Activated T-helper 9 cell treated with anti-CD3 and anti-CD28 coated beads, Interleukin-2, amount 50 U/mL, for 16 hours (primary cell): ENCODE data around the gene ZFAND3.

Experiments used
- DNase-seq: peaks from one replicate; pipeline ENCODE4 v3.0.0-alpha.2; 2020; ENCODE audit warnings: low read depth

The ZFAND3 gene

DNA sequence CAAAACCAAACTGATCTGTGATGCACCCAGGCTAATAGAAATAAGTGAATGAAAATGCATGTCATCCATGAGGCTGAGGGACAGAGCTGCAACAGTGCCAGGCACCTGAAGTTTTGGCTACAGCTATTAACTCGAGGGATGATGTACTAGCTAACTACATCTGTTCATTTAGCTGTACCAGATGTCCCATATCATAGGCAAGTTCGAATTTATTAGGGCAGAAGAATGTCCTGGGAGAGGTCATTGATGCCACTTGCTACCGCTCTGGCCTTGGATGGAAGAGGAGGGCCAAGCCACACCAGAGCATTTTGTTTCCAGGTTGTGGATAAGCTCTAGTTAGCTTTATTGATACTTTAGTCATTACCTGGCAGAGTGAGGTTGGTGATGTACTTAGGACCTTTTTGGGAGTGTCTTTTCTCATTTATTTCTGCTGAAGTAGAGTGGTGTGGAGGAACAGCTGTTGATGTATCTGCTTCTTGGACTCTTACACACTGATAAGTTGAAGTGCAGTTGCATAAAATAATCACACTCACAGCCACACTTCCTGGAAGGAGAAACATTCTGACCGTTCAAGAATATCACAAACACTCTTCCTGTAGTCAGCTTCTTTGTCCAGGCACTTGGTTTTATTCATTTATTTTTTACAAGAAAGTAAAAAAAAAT lies 8.2 kb downstream of the ZFAND3 start:
- no peak for DNase-seq

DNA sequence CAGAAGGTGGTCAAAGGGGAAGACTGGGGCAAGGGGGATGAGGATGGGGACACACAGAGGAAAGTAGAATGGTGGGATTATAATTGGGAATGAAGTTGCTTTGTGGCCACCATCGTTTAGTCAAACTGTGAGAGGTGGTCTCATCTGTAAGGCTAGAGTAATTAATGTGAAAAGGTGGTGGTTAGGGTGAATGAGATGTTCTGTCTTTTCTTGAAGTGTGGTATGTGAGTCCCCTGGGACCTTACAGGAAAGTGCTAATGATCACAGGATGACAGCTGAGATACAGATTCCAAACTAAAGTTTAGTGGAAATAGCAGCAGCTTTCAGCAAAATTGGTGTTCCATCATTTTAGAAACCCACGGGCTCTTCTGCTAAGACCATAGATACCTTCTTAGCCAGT lies 10.7 kb downstream of the ZFAND3 start:
- DNase-seq, result no peak

DNA sequence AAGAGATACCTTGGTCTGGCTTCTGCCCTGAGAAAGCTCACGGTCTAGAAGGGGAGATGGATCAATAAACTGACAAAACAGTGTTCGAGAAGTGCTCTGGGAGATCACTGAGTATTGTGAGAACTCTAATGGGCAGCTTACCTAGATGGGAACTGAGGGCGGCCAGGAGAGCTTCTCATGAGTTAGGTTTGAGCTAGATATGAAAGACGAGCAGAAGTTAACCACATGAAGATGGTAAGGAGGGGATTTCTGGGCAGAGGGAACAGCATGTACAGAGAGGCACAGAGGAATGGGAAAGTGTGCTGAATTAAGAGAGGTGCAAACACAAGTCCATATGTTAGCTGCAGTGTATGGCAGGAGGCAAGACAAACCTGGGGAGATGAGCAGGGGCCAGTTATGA lies 11.9 kb downstream of the ZFAND3 start:
- DNase-seq, result no peak

DNA sequence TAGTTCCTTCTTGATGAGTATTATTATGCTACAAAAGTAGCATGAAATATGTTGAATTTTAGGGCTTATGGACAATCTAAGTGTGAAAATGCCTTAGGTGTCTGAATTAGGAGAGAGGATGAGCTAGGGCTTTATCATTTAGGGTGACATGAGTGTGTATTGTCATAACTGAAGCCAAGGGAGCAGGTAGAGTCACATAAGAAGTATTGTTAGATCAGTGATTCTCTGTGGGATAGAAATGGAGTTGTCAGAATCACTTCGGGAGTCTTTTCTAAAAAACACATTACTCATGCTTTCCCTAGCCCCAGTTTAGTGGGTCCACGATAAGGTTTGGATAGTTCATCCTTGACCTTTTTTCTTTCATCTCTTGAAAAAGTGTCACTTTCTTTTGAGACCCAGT lies 16.4 kb downstream of the ZFAND3 start:
- DNase-seq, result no peak

DNA sequence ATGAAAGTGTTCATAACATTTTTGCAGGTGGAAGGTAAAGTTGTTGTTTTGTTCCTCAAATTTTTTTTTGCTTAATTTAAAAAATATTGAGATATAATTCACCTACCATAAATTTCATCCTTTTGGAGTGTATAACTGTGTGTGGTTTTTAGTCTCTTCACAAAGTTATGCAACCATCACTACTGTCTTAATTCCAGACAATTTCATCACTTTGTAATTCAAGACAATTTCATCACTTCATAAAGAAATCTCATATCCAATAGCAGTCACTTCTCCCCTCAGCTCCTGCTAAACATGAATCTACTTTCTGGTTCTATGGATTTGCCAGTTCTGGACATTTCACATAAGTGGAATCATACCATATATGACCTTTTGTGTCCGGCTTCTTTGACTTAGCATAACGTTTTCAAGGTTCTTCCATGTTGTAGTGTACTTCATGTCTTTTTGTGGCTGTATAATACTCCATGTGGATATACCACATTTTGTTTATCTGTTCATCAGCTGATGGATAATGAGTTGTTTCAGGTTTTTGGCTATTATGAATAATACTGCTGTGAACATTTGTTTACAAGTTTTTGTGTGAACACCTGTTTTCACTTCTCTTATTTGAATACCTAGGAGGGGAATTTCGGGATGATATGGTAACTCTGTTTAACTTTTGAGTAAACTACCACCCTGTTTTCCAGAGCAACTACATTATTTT lies 18.8 kb downstream of the ZFAND3 start:
- no peak for DNase-seq

DNA sequence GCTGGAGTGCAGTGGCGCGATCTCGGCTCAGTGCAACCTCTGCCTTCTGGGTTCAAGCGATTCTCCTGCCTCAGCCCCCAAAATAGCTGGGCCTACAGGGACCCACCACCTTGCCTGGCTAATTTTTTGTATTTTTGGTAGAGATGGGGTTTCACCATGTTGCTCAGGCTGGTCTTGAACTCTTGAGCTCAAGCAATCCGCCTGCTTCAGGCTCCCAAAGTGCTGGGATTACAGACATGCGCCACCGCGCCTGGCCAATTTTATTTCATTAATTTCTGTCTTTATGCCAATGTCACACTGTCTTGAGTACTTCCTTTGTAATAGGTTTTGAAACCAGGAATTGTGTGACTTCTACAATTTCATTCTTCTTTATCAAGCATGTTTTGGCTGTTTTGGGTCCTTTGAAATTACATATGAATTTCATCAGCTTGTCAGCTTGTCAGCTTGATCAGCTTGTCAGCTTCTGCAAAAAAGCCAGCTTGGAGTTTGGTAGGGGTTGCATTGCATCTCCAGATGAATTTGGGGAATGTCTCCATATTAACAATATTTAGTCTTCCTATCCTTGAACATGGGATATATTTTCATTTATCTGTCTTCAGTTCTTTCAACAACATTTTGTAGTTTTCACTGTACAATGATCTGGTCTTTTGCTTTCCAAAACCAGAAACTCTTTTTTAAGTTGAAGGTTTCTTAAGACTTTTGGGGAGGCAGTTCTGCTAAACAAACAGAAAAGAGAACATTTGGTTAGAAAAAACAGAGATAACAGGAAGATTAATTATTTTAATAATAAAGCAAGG lies 20.8 kb downstream of the ZFAND3 start:
- no peak for DNase-seq

DNA sequence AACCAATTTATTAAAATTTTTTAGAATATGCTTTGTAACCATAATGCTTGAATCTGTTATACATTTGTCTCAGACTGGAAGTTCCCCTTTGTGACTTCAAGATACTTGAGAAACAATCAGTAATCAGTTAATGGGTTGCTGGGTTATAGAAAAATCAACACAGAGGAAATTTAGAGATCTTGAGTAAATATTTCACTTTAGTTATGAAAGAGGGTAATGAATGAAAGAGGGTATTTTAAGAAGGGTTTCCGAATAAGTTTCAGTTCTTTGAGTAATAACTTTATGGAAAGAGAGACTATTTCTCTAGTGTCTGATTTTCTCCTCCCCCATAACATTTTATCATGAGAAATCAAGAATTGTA lies 21.4 kb downstream of the ZFAND3 start:
- no peak for DNase-seq

DNA sequence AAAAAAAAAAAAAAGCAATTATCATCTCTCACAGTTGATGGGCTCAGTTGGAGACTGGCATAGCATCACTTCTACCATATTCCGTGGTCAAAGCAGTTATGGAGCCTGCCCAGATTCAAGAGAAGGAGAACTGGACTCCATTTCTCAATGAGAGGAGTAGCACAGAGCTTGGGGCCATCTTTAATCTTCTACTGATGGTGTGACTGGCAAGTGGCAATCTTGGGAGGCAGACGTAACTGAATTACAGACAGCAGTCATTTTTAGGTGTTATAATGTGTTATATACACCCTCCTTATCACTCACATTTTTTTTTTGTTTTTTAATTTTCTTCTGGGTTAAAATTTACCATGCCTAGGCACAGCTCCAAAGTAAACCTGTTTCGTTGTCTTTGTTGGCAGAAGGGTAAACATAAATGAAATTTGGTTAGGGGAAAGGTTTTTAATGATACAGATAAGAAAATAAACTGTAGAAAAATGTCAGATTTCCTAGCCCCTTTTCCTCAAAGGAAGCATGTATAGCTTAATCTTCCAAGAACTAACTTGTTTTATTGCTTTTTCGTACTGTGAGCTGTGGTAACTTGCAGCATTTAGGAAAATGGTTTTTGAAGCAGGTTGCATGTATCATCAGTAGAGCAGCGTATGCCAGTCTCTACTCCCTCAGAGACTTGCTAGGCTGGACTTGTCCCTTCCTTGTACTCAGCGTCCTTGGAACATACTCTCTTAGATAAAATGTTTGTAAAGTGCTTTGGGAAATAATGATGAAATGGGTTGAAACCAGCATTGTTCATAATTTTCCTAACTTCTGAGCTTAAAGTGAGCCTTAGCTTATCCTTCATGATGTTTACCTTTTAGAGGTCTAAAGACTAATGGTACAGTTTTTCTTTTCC lies 25.7 kb downstream of the ZFAND3 start:
- no peak for DNase-seq

DNA sequence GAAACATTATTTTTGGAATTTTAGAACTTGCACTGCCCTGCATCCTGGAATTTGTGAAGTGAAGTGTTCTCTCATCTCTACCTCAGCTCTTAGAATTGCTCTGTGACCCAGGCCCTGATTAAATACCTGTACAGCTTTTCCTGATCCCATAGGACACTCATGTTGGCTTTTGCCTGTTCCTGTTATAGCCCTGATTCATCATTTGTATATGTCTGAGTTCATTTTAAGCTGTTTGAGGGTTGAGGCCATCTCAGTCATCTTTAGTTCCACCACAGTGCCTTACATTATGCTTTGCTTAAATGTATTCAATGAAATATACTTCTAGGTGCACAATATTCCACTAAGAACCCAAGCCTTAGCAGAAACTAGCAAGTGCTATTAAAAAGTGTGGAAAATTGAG lies 26.4 kb downstream of the ZFAND3 start:
- DNase-seq, result no peak

DNA sequence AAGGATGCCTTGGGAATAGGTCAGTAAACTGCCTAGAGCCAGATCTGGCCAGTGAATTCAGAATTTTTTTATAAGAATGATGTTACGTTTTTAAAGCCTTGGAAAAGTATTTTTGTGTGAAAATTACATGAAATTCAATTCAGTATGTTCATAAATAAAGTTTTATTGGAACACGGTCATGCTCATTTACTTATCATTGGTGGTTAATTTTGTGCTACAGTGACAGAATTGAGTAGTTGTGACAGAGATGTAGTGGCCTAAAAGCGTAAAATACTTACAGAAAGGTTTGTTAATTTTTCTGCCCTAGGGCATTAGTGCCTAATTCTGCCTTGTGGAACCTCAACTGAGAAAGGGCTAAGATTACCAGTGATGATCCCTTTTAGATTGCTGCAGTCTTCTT lies 28.2 kb downstream of the ZFAND3 start:
- no peak for DNase-seq

DNA sequence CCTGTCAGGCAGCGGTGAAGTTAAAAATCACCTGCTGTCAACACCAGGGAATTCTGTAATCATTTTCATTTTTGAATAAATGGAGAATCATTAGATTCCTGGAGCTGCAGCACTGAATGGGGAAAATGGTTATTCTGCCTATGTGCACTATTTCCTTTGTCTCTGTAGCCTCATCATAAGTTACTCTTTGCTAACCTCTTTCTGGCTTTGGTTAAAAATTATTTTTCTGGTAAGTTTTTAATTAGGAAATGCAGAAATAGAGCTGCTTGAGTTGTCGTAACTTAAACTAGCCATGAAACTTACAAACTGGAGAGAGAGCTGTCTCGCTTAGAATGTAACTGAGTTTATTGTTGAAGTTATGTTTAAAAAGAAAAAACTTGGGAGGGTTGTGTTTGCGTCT lies 28.8 kb downstream of the ZFAND3 start:
- no peak for DNase-seq

DNA sequence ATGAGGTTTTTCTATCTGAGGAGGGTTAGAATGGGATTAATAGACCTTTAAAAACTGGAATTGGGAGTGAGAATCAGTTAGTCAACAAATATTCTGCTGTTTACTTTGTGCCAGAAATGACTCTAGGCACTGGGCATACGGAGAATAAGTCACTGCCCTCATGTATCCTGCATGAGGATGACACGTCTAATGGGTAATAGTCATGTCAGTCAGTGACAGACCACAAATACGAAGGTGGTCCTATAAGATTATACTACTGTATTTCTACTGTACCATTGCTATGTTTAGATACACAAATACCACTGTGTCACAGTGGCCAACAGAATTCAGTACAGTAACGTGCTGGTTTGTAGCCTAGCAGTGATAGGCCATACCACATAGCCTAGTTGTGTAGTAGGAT lies 30.7 kb downstream of the ZFAND3 start:
- DNase-seq, result no peak

DNA sequence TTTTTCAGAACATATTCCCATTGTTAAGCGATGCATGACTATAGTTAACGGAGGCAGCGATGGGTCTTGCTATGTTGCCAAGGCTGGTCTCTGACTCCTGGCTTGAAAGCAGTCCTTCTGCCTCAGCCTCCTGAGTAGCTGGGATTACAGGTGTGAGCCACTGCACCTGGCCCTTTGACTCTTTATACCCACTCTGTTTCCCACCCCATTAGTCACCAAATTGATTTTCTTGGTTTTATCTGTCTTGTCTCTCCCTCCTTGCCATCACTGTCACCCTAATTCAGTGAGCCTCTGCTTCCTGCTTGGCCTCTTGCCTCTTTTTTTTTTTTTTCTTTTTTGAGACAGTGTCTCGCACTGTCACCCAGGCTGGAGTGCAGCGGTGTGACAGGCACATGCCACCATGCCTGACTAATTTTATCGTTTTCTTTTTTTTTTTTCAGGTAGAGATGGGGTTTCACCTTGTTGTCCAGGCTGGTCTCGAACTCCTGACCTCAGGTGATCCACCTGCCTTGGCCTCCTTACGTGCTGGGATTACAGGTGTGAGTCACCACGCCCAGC lies 31.3 kb downstream of the ZFAND3 start:
- no peak for DNase-seq

DNA sequence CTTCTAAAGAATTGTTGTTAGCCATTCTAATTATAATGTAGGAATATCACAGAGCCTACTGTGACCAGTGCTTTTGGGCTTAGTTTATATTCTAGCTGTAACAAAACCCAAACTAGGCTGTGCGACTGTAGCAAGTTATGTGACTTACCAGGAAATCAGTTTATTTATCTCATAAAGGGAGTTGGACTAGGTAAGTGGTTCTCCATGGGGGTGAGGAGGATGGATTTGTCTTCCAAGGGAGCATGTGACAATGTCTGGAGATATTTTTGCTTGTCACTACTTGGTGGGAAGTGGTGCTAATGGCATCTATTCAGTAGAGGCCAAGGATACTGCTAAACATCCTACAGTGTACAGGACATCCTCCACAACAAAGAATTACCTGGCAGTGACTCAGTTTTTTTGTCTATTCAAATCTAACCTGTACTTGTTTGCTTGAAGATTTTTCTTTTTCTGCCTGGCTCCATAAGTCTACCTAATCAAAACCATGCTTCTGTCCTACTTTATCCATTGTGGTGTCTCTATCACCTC lies 32.5 kb downstream of the ZFAND3 start:
- no peak for DNase-seq

DNA sequence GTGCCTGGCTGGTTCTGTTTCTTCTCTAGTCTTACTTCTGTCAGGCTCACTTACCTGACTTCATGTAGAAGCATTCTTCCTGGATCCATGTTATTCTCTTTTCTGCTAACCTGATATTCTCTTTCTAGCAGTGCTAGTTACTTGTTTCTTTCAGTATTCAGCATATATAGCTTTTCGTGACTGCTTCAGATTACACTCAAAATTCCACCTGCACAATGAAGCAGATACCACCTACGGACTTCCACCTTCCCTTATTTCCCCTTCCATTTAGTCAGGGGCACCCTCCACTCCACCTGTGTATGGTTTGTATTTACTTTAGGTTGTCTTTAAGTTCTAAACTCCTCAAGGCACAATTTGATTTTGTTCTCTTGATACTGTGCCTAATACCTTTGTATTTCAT lies 36.8 kb downstream of the ZFAND3 start:
- DNase-seq, result no peak

DNA sequence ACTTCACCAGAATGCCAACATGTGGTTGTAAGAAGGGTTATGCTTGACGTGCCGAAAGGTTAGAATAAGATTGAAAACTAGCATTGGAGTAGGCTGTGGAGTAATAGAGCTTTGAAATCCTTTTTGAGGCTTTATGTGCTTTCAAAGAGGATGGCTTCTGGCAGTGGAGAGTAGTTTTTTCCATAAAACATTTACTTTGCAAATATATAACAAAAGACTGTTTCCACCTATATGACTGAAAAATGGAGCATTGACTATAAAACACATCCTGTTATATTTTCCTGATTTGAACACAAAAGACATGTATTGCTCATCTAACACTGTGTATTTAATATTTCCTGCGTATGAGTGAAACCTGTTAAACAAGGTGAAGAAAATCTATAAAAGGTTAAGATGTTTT lies 38.8 kb downstream of the ZFAND3 start:
- DNase-seq, result no peak

DNA sequence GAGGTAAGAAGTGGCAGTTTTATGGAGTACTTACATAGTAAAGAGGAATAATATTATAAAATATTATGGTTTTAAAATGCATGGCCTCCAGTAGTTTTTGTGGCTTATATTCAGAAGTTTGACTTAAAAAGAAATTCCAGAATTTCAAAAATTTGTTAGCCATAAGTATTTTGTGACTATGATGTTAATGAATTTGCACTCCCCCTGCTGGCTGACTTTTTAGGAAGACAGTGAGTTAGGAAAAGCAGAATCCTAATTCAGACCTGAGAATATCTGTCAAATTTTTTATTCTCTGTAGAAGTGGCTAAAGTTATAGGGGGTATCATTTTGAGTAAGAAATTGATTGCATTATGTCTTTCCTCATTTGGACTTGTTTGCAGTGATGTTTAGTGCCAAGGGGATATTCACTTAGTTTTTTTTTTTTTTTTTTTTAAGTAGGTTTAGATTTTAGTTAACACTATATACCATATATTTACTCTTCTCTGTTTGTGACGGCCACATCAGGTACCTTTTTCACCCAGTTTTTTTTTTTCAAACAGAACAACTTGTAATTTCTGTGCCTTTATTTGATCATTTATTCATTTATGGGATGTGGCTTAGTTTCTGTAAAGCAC lies 40.8 kb downstream of the ZFAND3 start:
- DNase-seq, result no peak

DNA sequence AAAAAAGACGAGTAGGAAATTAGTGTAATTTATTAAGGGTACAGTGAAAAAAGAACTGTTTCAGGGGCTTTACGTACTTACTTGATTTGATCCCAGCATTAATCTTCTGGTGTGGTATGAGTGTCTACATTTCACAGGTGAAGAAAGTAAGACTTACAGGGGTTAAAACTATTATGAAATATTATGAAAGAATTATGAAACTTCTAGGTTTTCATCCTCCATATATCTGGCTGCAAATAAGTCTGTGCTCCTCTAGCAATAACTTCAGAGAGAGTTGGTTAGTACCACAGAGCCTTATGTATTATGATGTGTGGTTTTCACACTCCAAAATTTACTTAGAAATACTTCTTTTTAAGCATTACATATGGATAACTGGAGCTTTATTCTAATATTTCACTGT lies 41.9 kb downstream of the ZFAND3 start:
- no peak for DNase-seq

DNA sequence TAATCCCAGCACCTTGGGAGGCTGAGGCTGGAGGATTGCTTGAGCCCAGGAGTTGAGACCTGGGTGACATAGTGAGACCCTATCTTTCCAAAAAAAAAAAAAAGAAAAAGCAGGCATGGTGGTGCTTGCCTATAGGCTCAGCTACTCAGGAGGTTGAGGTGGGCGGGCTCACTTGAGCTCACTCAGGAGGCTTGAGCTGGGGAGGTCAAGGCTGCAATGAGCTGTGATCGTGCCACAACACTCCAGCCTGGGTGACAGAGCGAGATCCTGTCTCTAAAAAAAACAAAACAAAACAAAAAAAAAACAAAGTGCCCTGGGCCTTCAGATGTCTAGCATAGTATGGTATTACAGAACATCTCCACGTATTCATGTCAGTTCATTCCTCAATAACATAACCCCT lies 42.9 kb downstream of the ZFAND3 start:
- no peak for DNase-seq

DNA sequence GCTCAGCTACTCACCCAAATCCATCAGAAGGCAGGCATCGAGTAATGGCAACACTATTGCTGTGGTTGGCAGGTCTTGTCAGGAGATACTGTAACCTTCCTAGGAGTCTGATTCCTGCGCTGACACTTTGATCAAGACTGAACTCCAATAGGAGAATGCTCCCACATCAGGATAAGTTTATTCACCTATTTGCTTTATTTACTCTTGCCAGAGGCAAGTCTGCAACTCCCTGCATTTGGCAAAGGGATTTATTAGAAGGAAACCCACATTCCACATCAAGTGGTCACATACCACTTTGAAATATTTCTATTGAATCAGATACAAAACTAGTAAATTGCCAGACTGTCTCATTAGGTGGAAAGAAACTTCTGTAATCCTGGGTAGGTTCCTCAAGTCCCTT lies 43.5 kb downstream of the ZFAND3 start:
- no peak for DNase-seq

DNA sequence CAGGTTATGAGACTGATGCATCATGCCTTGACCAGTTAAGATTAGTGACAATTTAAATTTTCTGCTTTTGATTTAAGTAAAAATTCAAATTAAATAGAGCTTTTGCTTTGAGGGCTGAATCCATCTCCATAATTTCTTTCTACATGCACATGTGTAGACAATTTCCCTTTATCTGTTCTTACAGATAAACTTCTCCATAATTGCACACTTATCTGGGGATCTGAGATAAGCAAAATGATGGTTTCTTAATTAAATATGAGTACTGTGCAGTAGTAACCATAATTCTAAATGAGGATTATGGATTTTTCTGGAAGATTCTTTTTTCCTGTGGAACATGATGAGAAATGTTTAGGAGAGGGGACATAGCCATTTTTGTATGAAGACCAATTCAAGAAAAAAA lies 44.7 kb downstream of the ZFAND3 start:
- DNase-seq, result no peak
